VCaP (cell line): ENCODE measurements around the gene BAHD1.

Source experiments
- H3K27ac ChIP-seq: fragments of 450-650 bp; 2 replicates; pipeline ENCODE4 v1.5.1; 2017
- TF ChIP-seq, protein P1 (sequence below): fragments of 450-650 bp; conservative IDR thresholded peaks from 2 replicates; pipeline ENCODE4 v1.5.1; 2017; ENCODE audit warnings: mild to moderate bottlenecking, moderate library complexity

The BAHD1 gene

DNA sequence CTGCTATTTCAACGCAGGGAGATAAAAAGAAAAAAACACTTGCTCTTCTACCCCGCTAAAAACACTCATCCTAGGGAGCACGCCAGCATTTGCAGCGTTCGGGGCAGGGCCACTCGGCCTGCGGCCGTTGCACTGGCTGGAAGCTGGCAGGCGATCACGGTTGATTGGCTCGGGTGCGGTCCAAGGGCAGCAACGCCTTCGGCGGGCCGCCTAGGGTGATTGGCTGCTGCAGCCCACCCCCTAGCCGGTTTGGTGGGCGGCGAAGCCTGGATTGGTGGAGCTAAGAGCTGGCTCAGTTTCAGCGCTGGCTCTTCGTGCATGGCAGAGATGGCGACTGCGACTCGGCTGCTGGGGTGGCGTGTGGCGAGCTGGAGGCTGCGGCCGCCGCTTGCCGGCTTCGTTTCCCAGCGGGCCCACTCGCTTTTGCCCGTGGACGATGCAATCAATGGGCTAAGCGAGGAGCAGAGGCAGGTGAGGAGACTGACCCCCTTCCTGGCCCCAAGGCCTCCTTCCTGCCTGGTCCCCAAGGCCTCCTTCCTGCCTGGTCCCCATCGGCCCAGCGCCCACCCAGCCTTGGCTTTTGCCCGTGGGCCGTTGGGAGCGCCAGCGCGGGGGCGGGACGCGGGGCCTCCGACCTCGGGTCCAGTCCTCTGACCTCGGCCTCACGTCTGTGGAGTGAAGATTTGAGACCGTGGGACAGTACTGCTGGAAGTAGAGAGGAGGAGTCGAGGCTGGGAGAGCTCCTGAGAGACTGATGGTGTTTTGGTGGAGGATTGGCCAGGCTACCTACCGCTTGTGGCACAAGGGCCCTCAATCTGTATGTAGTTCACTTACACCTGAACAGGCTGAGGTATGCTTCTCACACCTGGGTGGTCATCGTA lies 35.0 kb upstream of the BAHD1 start, which contains the start of gene IVD:
TSS of gene IVD (plus strand) at position 295 of the 881 bp plus-strand sequence. CDS start at position 328, 33 bp downstream.
- peak within 1 kb of the TSS; percentile 84 for H3K27ac ChIP-seq
- TF ChIP-seq, protein P1, sequence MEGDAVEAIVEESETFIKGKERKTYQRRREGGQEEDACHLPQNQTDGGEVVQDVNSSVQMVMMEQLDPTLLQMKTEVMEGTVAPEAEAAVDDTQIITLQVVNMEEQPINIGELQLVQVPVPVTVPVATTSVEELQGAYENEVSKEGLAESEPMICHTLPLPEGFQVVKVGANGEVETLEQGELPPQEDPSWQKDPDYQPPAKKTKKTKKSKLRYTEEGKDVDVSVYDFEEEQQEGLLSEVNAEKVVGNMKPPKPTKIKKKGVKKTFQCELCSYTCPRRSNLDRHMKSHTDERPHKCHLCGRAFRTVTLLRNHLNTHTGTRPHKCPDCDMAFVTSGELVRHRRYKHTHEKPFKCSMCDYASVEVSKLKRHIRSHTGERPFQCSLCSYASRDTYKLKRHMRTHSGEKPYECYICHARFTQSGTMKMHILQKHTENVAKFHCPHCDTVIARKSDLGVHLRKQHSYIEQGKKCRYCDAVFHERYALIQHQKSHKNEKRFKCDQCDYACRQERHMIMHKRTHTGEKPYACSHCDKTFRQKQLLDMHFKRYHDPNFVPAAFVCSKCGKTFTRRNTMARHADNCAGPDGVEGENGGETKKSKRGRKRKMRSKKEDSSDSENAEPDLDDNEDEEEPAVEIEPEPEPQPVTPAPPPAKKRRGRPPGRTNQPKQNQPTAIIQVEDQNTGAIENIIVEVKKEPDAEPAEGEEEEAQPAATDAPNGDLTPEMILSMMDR, result no peak

DNA sequence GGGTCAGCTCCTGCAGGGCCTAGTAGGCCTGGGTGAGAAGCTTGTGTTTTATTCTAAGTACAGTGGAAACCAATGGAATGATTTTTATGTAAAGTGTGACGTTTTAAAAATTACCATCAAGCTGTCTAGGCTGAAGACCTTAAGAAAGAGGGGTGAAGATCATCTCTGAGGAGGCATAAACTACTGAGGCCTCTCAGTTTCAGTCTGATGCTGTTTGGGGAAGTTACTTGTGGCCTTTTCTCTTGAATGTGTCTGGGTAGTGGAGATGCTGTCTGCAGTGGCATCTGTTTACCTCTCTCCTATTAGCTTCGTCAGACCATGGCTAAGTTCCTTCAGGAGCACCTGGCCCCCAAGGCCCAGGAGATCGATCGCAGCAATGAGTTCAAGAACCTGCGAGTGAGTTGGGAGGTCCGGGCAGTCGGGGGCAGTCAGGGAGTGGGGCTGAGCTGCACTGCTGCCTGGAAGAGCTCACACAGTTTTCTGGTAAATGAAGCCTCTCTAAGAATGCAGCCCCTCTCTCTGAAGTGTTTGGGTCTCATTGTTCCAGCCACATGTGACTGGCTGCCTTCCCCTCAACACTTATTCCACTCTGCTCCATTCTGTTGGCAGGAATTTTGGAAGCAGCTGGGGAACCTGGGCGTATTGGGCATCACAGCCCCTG lies 33.3 kb upstream of the BAHD1 start:
- H3K27ac ChIP-seq, result peak overlapping the region; percentile 84; the same call in 1 of the 2 replicates
- TF ChIP-seq, protein P1, result no peak

DNA sequence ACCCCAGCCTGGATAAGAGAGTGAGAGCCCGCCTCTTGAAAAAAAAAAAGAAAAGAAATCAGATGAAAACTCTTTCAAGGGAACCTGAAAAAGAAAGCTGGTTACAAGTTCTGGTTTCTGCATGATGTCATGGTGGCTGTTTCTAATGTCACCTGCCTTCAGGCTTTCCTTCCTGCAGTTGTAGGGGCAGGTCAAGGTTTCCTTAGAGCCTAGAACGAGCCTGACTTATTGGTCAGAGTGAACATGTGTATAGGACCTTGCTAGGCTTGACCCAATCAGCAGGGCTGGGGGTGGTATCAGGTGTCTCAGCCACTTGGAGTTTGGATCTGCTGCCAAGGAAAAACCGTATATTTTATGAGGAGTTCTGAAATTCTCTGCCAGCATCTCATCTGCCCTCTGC lies 31.4 kb upstream of the BAHD1 start:
- H3K27ac ChIP-seq, result peak overlapping the region; percentile 84
- TF ChIP-seq, protein P1, result peak; percentile 18; the same call in 1 of the 2 replicates

DNA sequence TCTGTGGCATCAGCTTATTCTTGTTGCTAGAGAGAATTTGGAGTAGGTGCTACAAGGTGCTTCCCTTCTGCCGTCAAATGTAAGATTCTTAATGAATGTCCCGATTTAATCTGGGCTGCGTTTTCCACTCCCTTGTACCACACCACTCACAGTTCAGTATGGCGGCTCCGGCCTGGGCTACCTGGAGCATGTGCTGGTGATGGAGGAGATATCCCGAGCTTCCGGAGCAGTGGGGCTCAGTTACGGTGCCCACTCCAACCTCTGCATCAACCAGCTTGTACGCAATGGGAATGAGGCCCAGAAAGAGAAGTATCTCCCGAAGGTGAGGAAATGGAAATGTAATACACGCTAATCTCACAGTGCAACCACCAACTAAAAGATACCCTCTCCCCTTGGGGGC lies 30.3 kb upstream of the BAHD1 start:
- no peak overlapping the region for H3K27ac ChIP-seq
- TF ChIP-seq, protein P1, result no peak

DNA sequence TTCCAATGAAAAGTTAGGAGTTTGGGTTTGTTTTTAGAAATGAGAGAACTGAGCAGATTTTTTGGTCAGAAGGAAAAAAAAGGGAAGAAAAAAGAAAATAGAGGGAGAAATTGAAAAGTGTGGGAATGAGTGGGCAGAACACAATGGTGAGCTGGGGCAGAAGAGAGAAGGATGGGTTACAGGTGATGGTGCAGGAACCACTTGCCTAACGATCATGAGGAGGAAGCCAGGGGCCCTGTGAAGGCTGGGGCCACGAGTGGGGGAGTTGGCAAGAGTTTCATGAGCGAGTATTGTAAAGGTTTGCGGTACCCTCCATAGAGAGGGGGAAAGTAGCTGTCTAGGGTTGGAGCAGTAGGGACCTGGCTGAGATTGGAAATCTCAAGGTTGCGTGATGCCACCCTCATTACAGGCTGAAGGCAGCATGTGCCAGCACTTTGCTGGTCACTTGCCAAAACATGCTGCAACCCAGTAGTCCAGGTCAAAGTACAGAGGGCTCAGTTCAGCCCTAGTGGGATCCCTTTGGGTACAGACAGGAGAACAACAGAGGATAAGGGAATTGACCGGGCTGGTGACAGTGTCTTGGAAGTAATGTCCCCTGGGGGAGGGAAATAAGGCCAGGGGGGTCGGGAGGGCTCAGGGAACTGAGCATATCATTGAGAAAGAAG lies 28.5 kb upstream of the BAHD1 start:
- TF ChIP-seq, protein P1, result no peak
- H3K27ac ChIP-seq, result peak overlapping the region; percentile 22; the same call in 1 of the 2 replicates

DNA sequence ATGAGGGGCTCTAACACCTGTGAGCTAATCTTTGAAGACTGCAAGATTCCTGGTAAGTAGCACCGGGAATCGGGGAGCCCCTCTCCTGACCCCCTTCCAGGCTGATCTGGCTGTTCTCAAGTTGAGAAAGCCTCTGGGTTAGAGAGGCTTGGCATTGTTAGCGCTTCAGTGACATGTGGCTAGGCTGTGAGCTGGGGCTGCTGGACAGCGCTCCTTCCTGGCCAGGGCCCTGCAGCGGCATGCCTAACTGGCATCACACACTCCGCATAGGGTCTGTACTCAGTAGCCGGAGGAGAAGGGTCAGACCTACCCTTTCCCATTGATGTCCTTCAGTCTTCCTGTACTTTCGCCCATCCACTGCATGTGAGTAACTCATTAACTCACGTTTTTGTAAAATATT lies 27.7 kb upstream of the BAHD1 start:
- TF ChIP-seq, protein P1, result no peak
- H3K27ac ChIP-seq, result 0 out of 2 replicates have a peak overlapping the region, but pooled peaks have one; percentile 22

DNA sequence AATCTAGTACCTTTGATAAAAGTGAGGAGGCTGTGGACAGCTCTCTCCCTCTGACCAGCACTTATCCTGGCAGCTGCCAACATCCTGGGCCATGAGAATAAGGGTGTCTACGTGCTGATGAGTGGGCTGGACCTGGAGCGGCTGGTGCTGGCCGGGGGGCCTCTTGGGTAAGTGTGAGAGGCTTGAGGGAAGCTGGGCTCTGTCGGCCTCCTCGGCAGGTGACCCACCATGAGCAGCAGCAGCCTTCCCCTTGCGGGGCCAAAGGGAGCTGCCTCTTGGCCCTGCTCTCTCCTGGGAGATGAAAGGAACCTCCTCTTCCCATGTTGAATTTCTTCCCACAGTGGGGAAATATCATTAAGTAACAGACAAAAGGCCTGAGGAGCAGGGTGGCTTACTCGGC lies 25.9 kb upstream of the BAHD1 start:
- TF ChIP-seq, protein P1, result no peak
- no peak overlapping the region for H3K27ac ChIP-seq
